Measurements from ENCODE around the gene PPP2R2C. TPM values are rescaled to one million over a fixed set of nuclear protein-coding genes. Genes with fewer than 3 reads are reported as not detected.

The PPP2R2C gene
- polyA plus RNA-seq, 1 of the 3 experiments (the other 2 are of a cell fraction), result 0.21 TPM

DNA sequence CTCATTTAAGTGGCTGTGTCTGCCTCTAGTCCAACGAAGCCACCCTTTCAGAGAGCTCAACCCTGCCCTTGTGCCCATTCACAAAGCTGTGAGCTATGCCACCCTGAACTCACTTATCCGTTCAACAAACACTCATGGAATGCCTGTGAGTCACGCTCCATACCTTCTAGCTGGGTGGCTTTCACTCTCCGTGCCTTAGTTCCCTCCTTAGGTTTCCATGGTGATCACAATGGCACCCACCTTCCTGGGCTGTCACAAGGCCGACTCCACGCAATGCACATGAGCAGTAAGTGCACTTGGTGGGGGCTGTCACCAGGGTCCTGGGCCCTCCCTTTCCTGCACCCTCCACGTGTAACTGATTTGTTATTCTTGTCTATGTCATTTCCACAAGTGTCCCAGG is 37.2 kb upstream of the PPP2R2C start:
- TF ChIP-seq FOSL2 (IDR thresholded peaks at IDR 0.05; ENCODE audit: borderline replicate concordance, low read depth) (no peak), RXRA (IDR thresholded peaks at IDR 0.05; ENCODE audit: borderline replicate concordance, low read depth) (no peak)
- CTCF ChIA-PET, result interaction anchor here (1.6 kb wide), 1 partner anchor 36 kb away, joined by 4 read pairs; no protein-coding TSS in a partner anchor
- Histone ChIP-seq H3K9me3 (0 out of 2 replicates have a peak, but pooled peaks cover 8% of the 10 kb centered on the region), H3K27me3 (ENCODE audit: insufficient read depth) (no peaks in the 10 kb centered on the region), H3K9ac (no peak overlapping the region), H3F3A (replicated peaks; ENCODE audit: insufficient read depth) (no peaks in the 10 kb centered on the region), H3K9me2 (no peaks in the 10 kb centered on the region), H2AFZ (ENCODE audit: low read depth) (no peak overlapping the region), H3K36me3 (replicated peaks in 1 of 2; ENCODE audit: control insufficient read depth in 1 of 2, insufficient read depth in 2 of 2, low read length in 1 of 2) (no peaks in the 10 kb centered on the region), H3K4me1 (ENCODE audit: control insufficient read depth in 1 of 2, insufficient read depth in 2 of 2, low read depth in 1 of 2, low read length in 1 of 2) (no peaks in the 10 kb centered on the region), H4K20me1 (ENCODE audit: insufficient read depth) (no peaks in the 10 kb centered on the region), H3K27ac (ENCODE audit: low read depth in 2 of 2, low read length in 1 of 2) (no peak overlapping the region), H3K4me2 (no peak overlapping the region), H3K79me2 (ENCODE audit: insufficient read depth) (no peaks in the 10 kb centered on the region), H3K4me3 (ENCODE audit: low read depth in 2 of 2, low read length in 1 of 2) (no peak overlapping the region)
- DNase-seq, result no peak
- WGBS (ENCODE audit: low lambda C conversion rate), result 26% methylated on average over 7 of the region's 7 CpGs
- POLR2A ChIA-PET, result no interaction called here

GRCh38 chr4:6507345-6507744 is 34.9 kb upstream of the PPP2R2C start:
- POLR2A ChIA-PET, result no interaction called here
- 62% methylated on average over 3 of the region's 4 CpGs for WGBS (ENCODE audit: low lambda C conversion rate)
- no peak for DNase-seq

DNA sequence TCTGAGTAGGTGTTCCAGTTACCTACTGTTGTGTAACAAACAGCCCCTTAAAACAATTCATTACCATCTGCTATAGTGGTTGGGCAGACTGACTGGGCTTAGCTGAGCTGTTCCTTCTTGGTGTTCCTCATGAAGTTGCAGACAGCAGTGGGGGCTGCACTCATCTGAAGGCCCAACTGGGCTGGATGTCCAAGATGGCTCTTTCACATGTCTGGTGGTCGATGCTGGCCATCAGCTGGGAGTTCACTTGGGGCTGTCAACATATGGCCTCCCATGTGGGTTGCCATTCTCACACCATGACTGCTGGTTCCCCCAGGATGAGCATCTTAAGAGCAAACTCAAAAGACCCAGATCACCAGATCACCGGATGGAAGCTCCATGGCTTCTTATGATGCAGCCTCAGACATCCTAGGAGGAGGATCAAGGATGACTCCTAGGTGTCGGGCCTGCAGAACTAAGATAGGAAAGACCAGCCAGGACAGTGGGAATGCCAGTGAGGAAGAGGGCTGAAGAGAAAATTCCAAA is 34.3 kb upstream of the PPP2R2C start:
- no peak for DNase-seq
- no peaks in the 10 kb centered on the region for H3K79me2 ChIP-seq (ENCODE audit: insufficient read depth)
- WGBS (ENCODE audit: low lambda C conversion rate), result 21% methylated on average over 3 of the region's 3 CpGs

More at GRCh38 chr4:6507345-6507744, 34.9 kb upstream of the PPP2R2C start:
- H3K9me3 ChIP-seq, result 0 out of 2 replicates have a peak, but pooled peaks cover 12% of the 10 kb centered on the region
- no peaks in the 10 kb centered on the region for H3K36me3 ChIP-seq (replicated peaks in 1 of 2; ENCODE audit: control insufficient read depth in 1 of 2, insufficient read depth in 2 of 2, low read length in 1 of 2)
- no peaks in the 10 kb centered on the region for H3K4me1 ChIP-seq (ENCODE audit: control insufficient read depth in 1 of 2, insufficient read depth in 2 of 2, low read depth in 1 of 2, low read length in 1 of 2)
- H3K9ac ChIP-seq, result no peak overlapping the region
- no peaks in the 10 kb centered on the region for H3K9me2 ChIP-seq
- CTCF ChIA-PET, result interaction anchor here (1.1 to 1.2 kb wide), 2 partner anchors 174 to 256 kb away, joined by 3 read pairs; no protein-coding TSS in a partner anchor
- H3F3A ChIP-seq (replicated peaks; ENCODE audit: insufficient read depth), result no peaks in the 10 kb centered on the region
- no peak overlapping the region for H2AFZ ChIP-seq (ENCODE audit: low read depth)
- TF ChIP-seq EZH2phosphoT487 (IDR thresholded peaks at IDR 0.05; ENCODE audit: borderline replicate concordance, low read depth) (no peak), GATA2 (CRISPR knock-in tag; IDR thresholded peaks at IDR 0.05) (no peak), MEF2A (IDR thresholded peaks at IDR 0.05; ENCODE audit: borderline replicate concordance, low read depth) (no peak), FOXM1 (IDR thresholded peaks at IDR 0.05; ENCODE audit: low read depth) (no peak), FOSL2 (IDR thresholded peaks at IDR 0.05; ENCODE audit: borderline replicate concordance, low read depth) (no peak), RXRA (IDR thresholded peaks at IDR 0.05; ENCODE audit: borderline replicate concordance, low read depth) (no peak), TAF1 (IDR thresholded peaks at IDR 0.05; ENCODE audit: borderline replicate concordance, low read depth, low read length) (no peak)
- no peaks in the 10 kb centered on the region for H3K27me3 ChIP-seq (ENCODE audit: insufficient read depth)
- H3K4me3 ChIP-seq (ENCODE audit: low read depth in 2 of 2, low read length in 1 of 2), result no peak overlapping the region
- no peaks in the 10 kb centered on the region for H4K20me1 ChIP-seq (ENCODE audit: insufficient read depth)
- no peak overlapping the region for H3K27ac ChIP-seq (ENCODE audit: low read depth in 2 of 2, low read length in 1 of 2)
- H3K79me2 ChIP-seq (ENCODE audit: insufficient read depth), result no peaks in the 10 kb centered on the region
- no peak overlapping the region for H3K4me2 ChIP-seq

More for the DNA sequence above, 34.3 kb upstream of the PPP2R2C start:
- Histone ChIP-seq H3K9me2 (no peaks in the 10 kb centered on the region), H3F3A (replicated peaks; ENCODE audit: insufficient read depth) (no peaks in the 10 kb centered on the region), H2AFZ (ENCODE audit: low read depth) (no peak overlapping the region), H3K27ac (ENCODE audit: low read depth in 2 of 2, low read length in 1 of 2) (no peak overlapping the region), H3K9ac (no peak overlapping the region), H4K20me1 (ENCODE audit: insufficient read depth) (no peaks in the 10 kb centered on the region), H3K4me1 (ENCODE audit: control insufficient read depth in 1 of 2, insufficient read depth in 2 of 2, low read depth in 1 of 2, low read length in 1 of 2) (no peaks in the 10 kb centered on the region), H3K36me3 (replicated peaks in 1 of 2; ENCODE audit: control insufficient read depth in 1 of 2, insufficient read depth in 2 of 2, low read length in 1 of 2) (no peaks in the 10 kb centered on the region), H3K27me3 (ENCODE audit: insufficient read depth) (no peaks in the 10 kb centered on the region), H3K4me2 (no peak overlapping the region), H3K4me3 (ENCODE audit: low read depth in 2 of 2, low read length in 1 of 2) (no peak overlapping the region), H3K9me3 (0 out of 2 replicates have a peak, but pooled peaks cover 12% of the 10 kb centered on the region)
- POLR2A ChIA-PET, result no interaction called here
- TF ChIP-seq TCF12 (IDR thresholded peaks at IDR 0.05) (no peak), POLR2AphosphoS5 (IDR thresholded peaks at IDR 0.05; ENCODE audit: low read depth, low read length) (no peak), EP300 (IDR thresholded peaks at IDR 0.05; ENCODE audit: borderline replicate concordance in 1 of 2, low read depth in 1 of 2, low read length in 1 of 2) (no peak), PBX3 (IDR thresholded peaks at IDR 0.05) (no peak), RFX5 (IDR thresholded peaks at IDR 0.05; ENCODE audit: low read length) (no peak), NRF1 (IDR thresholded peaks at IDR 0.05; ENCODE audit: low read depth, low read length) (no peak), RXRA (IDR thresholded peaks at IDR 0.05; ENCODE audit: borderline replicate concordance, low read depth) (no peak), GATA2 (CRISPR knock-in tag; IDR thresholded peaks at IDR 0.05) (no peak), CHD2 (IDR thresholded peaks at IDR 0.05; ENCODE audit: low read length, partially characterized antibody) (no peak), SMC3 (IDR thresholded peaks at IDR 0.05; ENCODE audit: low read depth, low read length) (no peak)
- TF ChIP-seq, protein P1, sequence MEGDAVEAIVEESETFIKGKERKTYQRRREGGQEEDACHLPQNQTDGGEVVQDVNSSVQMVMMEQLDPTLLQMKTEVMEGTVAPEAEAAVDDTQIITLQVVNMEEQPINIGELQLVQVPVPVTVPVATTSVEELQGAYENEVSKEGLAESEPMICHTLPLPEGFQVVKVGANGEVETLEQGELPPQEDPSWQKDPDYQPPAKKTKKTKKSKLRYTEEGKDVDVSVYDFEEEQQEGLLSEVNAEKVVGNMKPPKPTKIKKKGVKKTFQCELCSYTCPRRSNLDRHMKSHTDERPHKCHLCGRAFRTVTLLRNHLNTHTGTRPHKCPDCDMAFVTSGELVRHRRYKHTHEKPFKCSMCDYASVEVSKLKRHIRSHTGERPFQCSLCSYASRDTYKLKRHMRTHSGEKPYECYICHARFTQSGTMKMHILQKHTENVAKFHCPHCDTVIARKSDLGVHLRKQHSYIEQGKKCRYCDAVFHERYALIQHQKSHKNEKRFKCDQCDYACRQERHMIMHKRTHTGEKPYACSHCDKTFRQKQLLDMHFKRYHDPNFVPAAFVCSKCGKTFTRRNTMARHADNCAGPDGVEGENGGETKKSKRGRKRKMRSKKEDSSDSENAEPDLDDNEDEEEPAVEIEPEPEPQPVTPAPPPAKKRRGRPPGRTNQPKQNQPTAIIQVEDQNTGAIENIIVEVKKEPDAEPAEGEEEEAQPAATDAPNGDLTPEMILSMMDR (IDR thresholded peaks at IDR 0.05), result no peak
- TF ChIP-seq, protein P2, sequence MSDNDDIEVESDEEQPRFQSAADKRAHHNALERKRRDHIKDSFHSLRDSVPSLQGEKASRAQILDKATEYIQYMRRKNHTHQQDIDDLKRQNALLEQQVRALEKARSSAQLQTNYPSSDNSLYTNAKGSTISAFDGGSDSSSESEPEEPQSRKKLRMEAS (IDR thresholded peaks at IDR 0.05; ENCODE audit: low read depth), result no peak
- CTCF ChIA-PET, result no interaction called here

Measured in SK-N-SH (cell line).